Endothelial cell of umbilical vein (primary cell): ENCODE results near the gene AWAT2. TPM values are rescaled to one million over a fixed set of nuclear protein-coding genes. Genes with fewer than 3 reads are reported as not detected.

ENCODE experiments used
- BruUV-seq: library from RNA; stranded (reverse); fragments of 400-500 nt; replicated peaks from 2 replicates; lab custom pipeline; 2021; lab: Mats Ljungman, UMichigan
- CTCF ChIA-PET: fragments of 300-600, 350-600 bp; sonication (Branson Sonifier 250); formaldehyde crosslinking; loops from one replicate; lab custom pipeline; 2021; ENCODE audit warnings: antibody characterized with exemption, inconsistent platforms; lab: Charles Lee
- POLR2A ChIA-PET: fragments of 300-600, 350-600 bp; sonication (Branson Sonifier 250); formaldehyde crosslinking; loops from one replicate; lab custom pipeline; 2021; ENCODE audit warnings: antibody characterized with exemption, inconsistent platforms; lab: Charles Lee
- DNase-seq: peaks from one replicate; pipeline ENCODE4 v3.0.0-alpha.2; 2011; ENCODE audit warnings: low read depth, low spot score
- FAIRE-seq: peaks from 2 replicates; lab custom pipeline; 2011; peaks lifted over from hg19 to GRCh38; lab: Jason Lieb, UNC
- H2AFZ ChIP-seq: 2 replicates; pipeline ENCODE4 v1.6.0; 2012; ENCODE audit warnings: low read depth, low read length, control low read depth, inconsistent platforms
- H3K27ac ChIP-seq: 2 replicates; pipeline ENCODE4 v1.5.1; 2011; ENCODE audit warnings: low read depth, mild to moderate bottlenecking, control low read depth, low read length, moderate library complexity; ENCODE audit not compliant: insufficient read depth
- H3K27me3 ChIP-seq, 2 experiments: 2 replicates each; pipeline versions ENCODE4 v1.6.0 to v1.6.1; 2011; ENCODE audit warnings: low read length in 2 of 2, mixed read lengths in 1 of 2; ENCODE audit not compliant: control insufficient read depth in 2 of 2, insufficient read depth in 2 of 2
- H3K36me3 ChIP-seq, 2 experiments: 2 replicates in 1 of 2; 3 replicates in 1 of 2; pipeline ENCODE4 v1.5.1; 2011; ENCODE audit warnings: low read length in 2 of 2, mild to moderate bottlenecking in 1 of 2, moderate library complexity in 1 of 2; ENCODE audit not compliant: control insufficient read depth in 2 of 2, insufficient read depth in 2 of 2; ENCODE audit errors: extremely low read depth in 1 of 2
- H3K4me1 ChIP-seq: 3 replicates; pipeline ENCODE4 v1.5.1; 2011; ENCODE audit warnings: mild to moderate bottlenecking, low read length; ENCODE audit not compliant: control insufficient read depth, insufficient read depth; ENCODE audit errors: extremely low read depth
- H3K4me2 ChIP-seq: 2 replicates; pipeline ENCODE4 v1.6.1; 2011; ENCODE audit warnings: low read length, control low read depth, mixed read lengths; ENCODE audit not compliant: insufficient read depth
- H3K4me3 ChIP-seq, 3 experiments: fragments of 200-600 bp in 1 of 3; sonication (generic), shearing (Covaris generic) in 1 of 3; replicated peaks in 1 of 3; 2 replicates each; pipeline ENCODE4 v1.5.1; 2011 to 2016; ENCODE audit warnings: control low read depth in 3 of 3, low read length in 3 of 3, mild to moderate bottlenecking in 2 of 3, inconsistent platforms in 1 of 3, low read depth in 1 of 3, moderate library complexity in 1 of 3; ENCODE audit not compliant: insufficient read depth in 1 of 3
- H3K79me2 ChIP-seq: 2 replicates; pipeline ENCODE4 v1.6.0; 2012; ENCODE audit warnings: low read length, inconsistent platforms; ENCODE audit not compliant: control insufficient read depth, insufficient read depth
- H3K9ac ChIP-seq: replicated peaks from 2 replicates; pipeline ENCODE3; 2011; ENCODE audit warnings: low read length, control low read depth; ENCODE audit not compliant: insufficient read depth; ENCODE audit errors: extremely low read depth
- H3K9me1 ChIP-seq: replicated peaks from 3 replicates; pipeline ENCODE4 v1.6.0; 2011; ENCODE audit warnings: mild to moderate bottlenecking, low read length; ENCODE audit not compliant: control insufficient read depth, insufficient read depth; ENCODE audit errors: extremely low read depth
- H3K9me3 ChIP-seq: replicated peaks from 2 replicates; pipeline ENCODE4 v1.5.1; 2012; ENCODE audit warnings: low read length, inconsistent platforms; ENCODE audit not compliant: control insufficient read depth, insufficient read depth
- H4K20me1 ChIP-seq: replicated peaks from 2 replicates; pipeline ENCODE3; 2011; ENCODE audit warnings: mild to moderate bottlenecking, low read length; ENCODE audit not compliant: control insufficient read depth, insufficient read depth; ENCODE audit errors: extremely low read depth
- CTCF ChIP-seq, 2 donors: IDR thresholded peaks; 1 replicate in 1 of 2; 2 replicates in 1 of 2; pipeline ENCODE4 v1.5.1; 2011; ENCODE audit warnings: low read length in 2 of 2, mild to moderate bottlenecking in 2 of 2, moderate library complexity in 2 of 2, control low read depth in 1 of 2, inconsistent platforms in 1 of 2, low read depth in 1 of 2; ENCODE audit not compliant: insufficient read depth in 1 of 2; ENCODE audit errors: extremely low read depth in 1 of 2
- EZH2 ChIP-seq: IDR thresholded peaks from 2 replicates; pipeline ENCODE4 v1.6.1; 2012; ENCODE audit warnings: borderline replicate concordance, low read depth, mild to moderate bottlenecking, moderate library complexity, low read length, inconsistent platforms; ENCODE audit not compliant: severe bottlenecking
- FOS ChIP-seq: IDR thresholded peaks from 2 replicates; pipeline ENCODE4 v1.6.1; 2011; ENCODE audit warnings: mild to moderate bottlenecking, low read length, moderate library complexity, borderline replicate concordance; ENCODE audit not compliant: insufficient read depth
- GATA2 ChIP-seq: IDR thresholded peaks from 2 replicates; pipeline ENCODE4 v1.7.0; 2011; ENCODE audit warnings: low read depth, mild to moderate bottlenecking, moderate library complexity, mixed read lengths, low read length; ENCODE audit not compliant: insufficient read length, insufficient read depth
- JUN ChIP-seq: IDR thresholded peaks from 2 replicates; pipeline ENCODE4 v1.6.1; 2011; ENCODE audit warnings: borderline replicate concordance, low read depth; ENCODE audit not compliant: insufficient read length, insufficient read depth
- MAX ChIP-seq: IDR thresholded peaks from 2 replicates; pipeline ENCODE4 v1.6.1; 2011; ENCODE audit not compliant: insufficient read depth, insufficient read length
- MYC ChIP-seq: IDR thresholded peaks from one replicate; pipeline ENCODE4 v1.6.1; 2011; ENCODE audit warnings: mild to moderate bottlenecking, low read depth, low read length
- POLR2A ChIP-seq: IDR thresholded peaks from 2 replicates; pipeline ENCODE4 v1.6.1; 2012; ENCODE audit warnings: low read depth, mild to moderate bottlenecking, control low read depth, low read length
- POLR2AphosphoS5 ChIP-seq: IDR thresholded peaks from 2 replicates; pipeline ENCODE4 v1.6.1; 2012; ENCODE audit warnings: low read depth, mild to moderate bottlenecking, control low read depth, low read length, moderate library complexity; ENCODE audit not compliant: insufficient read depth
- dilution Hi-C: fragments of 300-500 bp; cut with MboI; formaldehyde crosslinking; loops from one replicate; pipeline ENCODE4 v1.15.0; 2019; ENCODE audit warnings: low sequenced_read_pairs; ENCODE audit not compliant: extremely low pct_ligation_motif_present
- intact Hi-C: fragments of 100-400 bp; cut with micrococcal nuclease; formaldehyde crosslinking; loops from one replicate; pipeline ENCODE4 v1.10.0; 2022
- polyA plus RNA-seq, 4 experiments: library from polyadenylated mRNA; depleted of rRNA in 3 of 4; stranded (reverse) in 3 of 4; unstranded in 1 of 4; fragments of >200 nt; gene quantifications; 2 replicates each; pipeline versions ENCODE4 v1.2.1 to v1.2.3, GENCODE V29; 2011 to 2012; ENCODE audit warnings: missing spikeins in 1 of 4
- total RNA-seq: library from RNA; stranded (reverse); gene quantifications from 2 replicates; pipeline ENCODE4 v1.2.3, GENCODE V29; 2021

The AWAT2 gene
- total and polyA plus RNA-seq, 2 donors (not counting 3 experiments of a cell fraction or from before 2014, with no cell fraction given) = 0.20 to 0.29 TPM

- Histone ChIP-seq H3K27me3 (no peaks in the 10 kb centered on the region), H2AFZ (no peak overlapping the region), H3K9me1 (no peaks in the 10 kb centered on the region), H3K4me3 (no peak overlapping the region), H3K27ac (no peak overlapping the region), H3K4me1 (peaks cover 29% of the 10 kb centered on the region), H3K9me3 (no peaks in the 10 kb centered on the region), H3K9ac (no peak overlapping the region), H3K4me2 (no peak overlapping the region), H3K36me3 (no peaks in the 10 kb centered on the region), H4K20me1 (no peaks in the 10 kb centered on the region), H3K79me2 (no peaks in the 10 kb centered on the region)
- BruUV-seq = no TSS peak
- CTCF ChIA-PET = interaction anchor here (1.9 to 7.1 kb wide), 3 partner anchors 46 to 62 kb away, joined by 4 to 207 read pairs (median 6); no protein-coding TSS in a partner anchor
- intact Hi-C loops = no loop called here
- TF ChIP-seq POLR2A (no peak), FOS (no peak), MYC (no peak), JUN (no peak), CTCF (IDR thresholded peaks at IDR 0.05; ENCODE audit: extremely low read depth in 1 of 2, insufficient read depth in 1 of 2, low read depth in 1 of 2, low read length in 2 of 2) (no peak), MAX (no peak), GATA2 (no peak), EZH2 (no peak), POLR2AphosphoS5 (no peak)
- dilution Hi-C loops = no loop called here
- DNase-seq = no peak
- no peak for FAIRE-seq
- POLR2A ChIA-PET = no interaction called here
These were observed 42.5 kb upstream of the AWAT2 start for GRCh38 chrX:70092247-70092646.
